HG03571 (cell line): ENCODE measurements around the gene CSRP3.
"Not testable (repeated sequence)": the region's sequence is repeated elsewhere in the genome, so short reads cannot be mapped to it uniquely, and the experiment has no call there.

Experiments used
- ATAC-seq: cut with Tn5 transposase; IDR thresholded peaks from one replicate; pipeline ENCODE4 v1.9.1; 2021; ENCODE audit not compliant: unreplicated experiment

Gene CSRP3

GRCh38 chr11:19187114-19187832, 14.5 kb downstream of the CSRP3 start:
- no peak for ATAC-seq

GRCh38 chr11:19185516-19186052, 16.2 kb downstream of the CSRP3 start:
- no peak for ATAC-seq

GRCh38 chr11:19185036-19185435, 16.7 kb downstream of the CSRP3 start:
- no peak for ATAC-seq

GRCh38 chr11:19183646-19184045, 18.1 kb downstream of the CSRP3 start:
- ATAC-seq = no peak

- ATAC-seq = no peak
These were observed 20.1 kb downstream of the CSRP3 start for GRCh38 chr11:19181531-19182261.

- ATAC-seq = no peak
These were observed 25.1 kb downstream of the CSRP3 start for GRCh38 chr11:19176629-19177186.

GRCh38 chr11:19173964-19174638, 27.7 kb downstream of the CSRP3 start:
- no peak for ATAC-seq

- ATAC-seq = no peak
These were observed 28.6 kb downstream of the CSRP3 start for GRCh38 chr11:19173004-19173689.

- no peak for ATAC-seq
These were observed 33.7 kb downstream of the CSRP3 start for GRCh38 chr11:19168090-19168489.

GRCh38 chr11:19164881-19165280, 36.9 kb downstream of the CSRP3 start:
- ATAC-seq = no peak

GRCh38 chr11:19164230-19164855, 37.4 kb downstream of the CSRP3 start:
- ATAC-seq = no peak

GRCh38 chr11:19163617-19164016, 38.2 kb downstream of the CSRP3 start:
- no peak for ATAC-seq

GRCh38 chr11:19162951-19163505, 38.8 kb downstream of the CSRP3 start:
- ATAC-seq = no peak

- no peak for ATAC-seq
These were observed 40.1 kb downstream of the CSRP3 start for GRCh38 chr11:19161651-19162050.

- ATAC-seq = no peak
These were observed 40.9 kb downstream of the CSRP3 start for GRCh38 chr11:19160847-19161246.

- no peak for ATAC-seq
These were observed 44.9 kb downstream of the CSRP3 start for GRCh38 chr11:19156892-19157291.

GRCh38 chr11:19145319-19145718, 56.5 kb downstream of the CSRP3 start:
- ATAC-seq = no peak

GRCh38 chr11:19136884-19137283, 64.9 kb downstream of the CSRP3 start:
- not testable (repeated sequence) for ATAC-seq

- no peak for ATAC-seq
These were observed 67.8 kb downstream of the CSRP3 start for GRCh38 chr11:19134004-19134403.
